Right renal cortex interstitium (tissue), 3 donors: ENCODE data around the gene ZFYVE9. TPM values are rescaled to one million over a fixed set of nuclear protein-coding genes. Genes with fewer than 3 reads are reported as not detected.
"Not testable (repeated sequence)": the region's sequence is repeated elsewhere in the genome, so short reads cannot be mapped to it uniquely, and the experiment has no call there.

Experiments
- DNase-seq, 3 donors: peaks; one replicate each; pipeline ENCODE4 v3.0.0-alpha.2; 2013; ENCODE audit warnings: low read depth in 3 of 3, low spot score in 2 of 3
- polyA plus RNA-seq, 3 donors: library from polyadenylated mRNA; unstranded; fragments of 120-200 nt; gene quantifications; one replicate each; pipeline ENCODE4 v1.2.1, GENCODE V29; 2013; ENCODE audit not compliant: insufficient read length in 3 of 3

The ZFYVE9 gene
- polyA plus RNA-seq, 3 donors, result 36.9 to 40.9 (median 39.5) TPM

DNA sequence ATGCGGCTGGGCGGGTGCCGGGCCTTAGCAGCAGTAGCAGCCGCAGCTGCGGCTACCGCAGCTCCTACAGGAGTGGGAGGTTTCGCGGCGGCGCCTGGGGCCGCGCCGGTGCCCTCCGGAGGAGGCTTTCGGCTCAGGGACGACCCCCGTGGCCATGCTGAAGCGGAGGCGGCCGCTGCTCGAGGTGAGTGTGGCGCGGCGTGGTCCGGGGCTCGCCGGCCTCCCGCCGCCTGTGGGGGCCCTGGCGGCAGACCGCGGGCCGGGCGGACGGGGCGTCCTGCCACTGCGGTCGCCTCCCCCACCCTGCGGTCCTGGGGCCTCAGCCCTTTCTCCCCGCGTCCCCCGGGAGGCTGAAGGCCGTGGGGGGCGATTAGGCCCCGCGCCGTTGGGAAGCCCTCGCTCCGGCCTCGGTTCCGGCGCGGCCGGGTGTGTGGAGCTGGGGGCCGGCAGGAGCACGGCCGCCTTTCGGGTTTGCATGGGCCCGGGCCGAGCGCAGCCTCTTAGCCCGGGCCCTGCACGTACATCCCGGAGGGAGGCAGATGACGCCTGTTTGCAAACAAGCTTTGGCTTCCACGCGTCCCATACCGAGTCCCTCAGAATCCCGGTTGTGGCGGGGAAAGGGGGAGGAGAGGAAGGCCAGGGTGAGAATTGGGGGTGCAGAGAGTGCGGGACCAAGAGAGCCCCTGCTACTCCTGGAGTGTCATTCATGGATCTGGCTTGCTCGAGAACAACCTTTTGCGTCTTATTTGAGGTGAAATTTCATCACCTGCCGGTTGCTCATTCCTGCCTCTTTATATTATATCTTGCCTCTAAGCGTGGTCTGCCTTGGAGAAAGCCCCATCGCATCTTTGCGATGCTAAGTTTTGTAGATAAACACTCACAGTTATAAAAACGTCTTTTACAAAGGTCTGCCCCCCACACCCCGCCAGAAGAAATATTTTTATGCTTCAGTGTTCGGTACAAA is 613 bp downstream of the ZFYVE9 start:
- DNase-seq, result peak in 2 of 3 donors; percentile 32 to 45

- no peak for DNase-seq
These were observed 3.2 kb downstream of the ZFYVE9 start for GRCh38 chr1:52145137-52145536.

DNA sequence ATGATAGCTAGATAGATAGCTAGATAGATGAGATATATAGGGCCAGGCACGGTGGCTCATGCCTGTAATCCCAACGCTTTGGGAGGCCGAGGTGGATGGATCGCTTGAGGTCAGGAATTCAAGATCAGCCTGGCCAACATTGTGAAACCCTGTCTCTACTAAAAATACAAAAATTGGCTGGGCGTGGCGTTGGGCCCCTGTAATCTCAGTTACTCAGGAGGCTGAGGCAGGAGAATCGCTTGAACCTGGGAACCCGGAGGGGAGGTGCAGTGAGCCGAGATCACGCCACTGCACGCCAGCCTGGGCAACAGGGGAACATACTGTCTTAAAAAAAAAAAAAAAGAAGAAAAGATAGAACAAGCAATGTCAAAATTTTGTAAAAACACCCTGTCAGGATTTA is 8.6 kb downstream of the ZFYVE9 start:
- DNase-seq, result not testable (repeated sequence)

- no peak for DNase-seq
These were observed 9.1 kb downstream of the ZFYVE9 start for GRCh38 chr1:52150946-52151345.

- DNase-seq, result no peak
These were observed 10.7 kb downstream of the ZFYVE9 start for GRCh38 chr1:52152572-52152971.

DNA sequence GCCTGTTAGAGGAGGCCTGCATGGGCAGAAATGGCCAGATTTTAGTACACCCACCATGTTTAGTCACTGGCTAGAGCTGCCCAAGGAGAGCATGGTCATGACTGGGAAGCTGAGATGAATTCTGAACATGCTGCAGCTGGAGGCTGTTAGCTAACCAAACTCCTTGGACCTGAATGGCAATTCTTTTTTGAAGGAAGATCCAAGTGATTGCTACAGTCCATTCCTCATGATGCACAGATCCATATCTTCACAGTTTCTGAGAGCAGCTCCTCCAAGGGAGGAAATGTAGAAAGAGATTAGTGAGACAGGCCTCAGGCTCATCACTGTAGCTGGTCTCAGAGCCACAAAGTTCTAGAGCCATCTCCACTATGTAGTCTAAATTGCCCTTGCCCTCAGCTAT is 11.1 kb downstream of the ZFYVE9 start:
- no peak for DNase-seq

DNA sequence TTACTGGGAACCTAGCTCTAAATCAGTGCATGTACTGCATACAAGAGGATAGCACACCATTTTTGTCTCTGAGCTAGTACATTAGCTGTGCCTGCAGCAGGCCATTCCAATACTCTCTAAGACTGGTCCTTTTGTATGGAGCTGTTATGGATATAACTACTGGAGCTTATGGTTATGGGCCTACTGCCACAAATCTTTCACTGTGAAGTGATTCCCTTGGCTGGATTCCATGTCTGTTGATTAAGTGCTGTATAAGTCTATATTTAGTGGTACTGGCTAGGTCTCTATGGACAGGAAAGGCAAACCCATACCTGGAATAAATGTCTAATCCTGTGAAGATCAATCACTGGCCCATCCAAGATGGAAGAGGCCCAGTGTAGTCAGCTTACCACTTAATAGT is 12.0 kb downstream of the ZFYVE9 start:
- DNase-seq, result no peak

- DNase-seq, result no peak
These were observed 14.6 kb downstream of the ZFYVE9 start for GRCh38 chr1:52156460-52156859.

DNA sequence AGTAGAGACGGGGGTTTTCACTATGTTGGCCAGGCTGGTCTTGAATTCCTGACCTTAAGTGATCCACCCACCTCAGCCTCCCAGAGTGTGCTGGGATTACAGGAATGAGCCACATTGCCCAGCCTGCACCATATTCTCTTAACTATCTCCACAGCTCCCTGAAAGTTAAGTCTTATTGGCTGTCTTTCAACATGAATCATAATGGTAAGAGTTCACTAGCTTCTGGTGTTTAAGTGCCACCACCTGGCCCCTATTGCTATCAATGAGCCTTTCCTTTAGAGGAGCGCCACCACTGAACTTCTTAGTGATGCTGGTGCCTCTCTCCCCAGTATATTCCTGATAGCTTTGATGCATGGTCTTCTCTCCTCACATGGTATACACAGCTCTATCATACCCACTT is 15.7 kb downstream of the ZFYVE9 start:
- DNase-seq, result no peak

DNA sequence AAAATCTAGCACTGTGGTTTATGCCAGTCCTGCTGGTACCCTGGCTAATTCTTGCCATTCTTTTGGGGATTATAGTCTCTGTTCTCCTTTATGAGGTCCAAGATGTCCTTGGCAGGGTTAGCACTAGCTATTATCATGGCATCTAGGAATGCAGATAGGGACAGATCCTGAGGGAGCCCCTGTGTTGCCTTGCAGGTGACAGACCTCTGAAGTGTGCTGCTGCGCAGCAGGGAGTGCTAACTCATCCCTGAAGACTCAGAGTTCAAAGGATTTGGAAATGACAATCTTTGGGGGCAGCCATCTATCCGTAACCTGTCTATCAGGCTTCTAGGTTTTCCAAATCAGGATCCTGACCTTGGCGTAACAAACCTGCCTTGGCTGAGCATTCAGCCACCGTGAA is 16.3 kb downstream of the ZFYVE9 start:
- no peak for DNase-seq

- no peak for DNase-seq
These were observed 17.3 kb downstream of the ZFYVE9 start for GRCh38 chr1:52159033-52159789.

DNA sequence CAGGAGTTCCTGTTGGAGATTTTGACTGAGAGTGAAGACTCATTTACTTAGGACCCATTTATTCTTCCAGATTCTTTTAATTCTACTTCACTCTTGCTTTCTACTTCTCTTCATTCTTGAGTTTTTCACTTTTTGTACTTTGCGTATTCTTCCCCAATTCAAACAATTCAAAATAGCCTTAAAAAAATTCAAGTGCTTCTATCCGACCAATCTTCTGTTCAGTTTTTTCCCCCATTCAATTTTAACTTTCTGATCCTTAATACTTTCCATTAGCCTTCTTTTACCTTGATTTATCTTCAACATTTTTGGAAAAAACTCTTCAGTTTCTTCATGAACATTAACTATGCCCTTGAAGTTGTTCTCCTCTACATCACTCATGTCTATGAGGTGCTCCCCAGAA is 21.1 kb downstream of the ZFYVE9 start:
- no peak for DNase-seq

DNA sequence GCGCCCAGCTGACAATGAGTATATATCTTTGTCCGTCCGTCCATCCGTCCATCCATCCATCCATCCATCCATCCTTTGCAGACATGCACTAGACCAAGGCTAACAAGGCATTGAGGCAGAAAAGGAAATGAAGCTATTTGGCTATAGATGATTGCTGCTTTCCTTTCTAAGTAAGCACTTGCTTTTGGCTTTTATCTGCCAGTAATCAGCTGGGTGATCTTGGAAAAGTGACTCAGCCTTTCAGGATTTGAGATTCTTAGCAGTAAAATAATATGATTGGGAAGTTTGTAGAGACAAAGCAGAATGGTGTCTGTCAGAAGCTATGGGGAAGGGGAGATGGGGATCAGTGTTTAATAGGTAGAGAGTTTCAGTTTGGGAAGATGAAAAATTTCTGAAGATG is 22.7 kb downstream of the ZFYVE9 start:
- DNase-seq, result no peak

DNA sequence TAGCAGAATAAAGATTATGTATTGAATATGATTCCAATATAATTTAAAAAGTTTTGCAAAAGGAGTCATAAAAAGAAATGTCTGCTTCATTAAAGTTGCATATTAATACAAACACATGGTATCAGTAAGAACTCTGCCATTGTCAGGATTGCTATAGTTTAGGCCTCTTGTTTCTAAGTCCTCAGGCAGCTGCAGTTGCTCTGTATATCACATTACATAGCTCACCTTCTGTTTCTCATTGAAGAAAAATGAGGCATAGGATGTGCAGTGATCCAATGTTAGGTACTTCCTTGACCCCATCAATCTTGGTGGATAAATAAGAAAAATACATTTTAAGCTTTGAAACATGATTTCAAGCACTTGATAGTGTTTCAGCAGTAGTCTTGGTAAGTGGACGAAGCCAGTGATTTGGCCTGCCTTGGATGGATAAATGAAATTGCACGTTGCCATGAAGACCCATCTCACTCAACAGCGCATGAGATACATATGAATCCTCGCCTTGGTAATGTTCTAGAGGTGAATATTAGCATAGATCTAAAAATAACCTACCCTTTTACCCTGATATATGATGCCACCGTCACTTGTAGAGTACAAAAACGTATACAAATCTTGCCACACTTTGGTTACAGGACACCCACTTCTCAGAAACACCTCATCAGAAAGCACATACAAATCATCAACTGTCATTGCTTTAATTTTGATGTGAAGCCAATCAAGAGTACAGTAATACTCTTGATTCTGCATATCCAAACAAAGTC is 25.3 kb downstream of the ZFYVE9 start:
- DNase-seq, result no peak

DNA sequence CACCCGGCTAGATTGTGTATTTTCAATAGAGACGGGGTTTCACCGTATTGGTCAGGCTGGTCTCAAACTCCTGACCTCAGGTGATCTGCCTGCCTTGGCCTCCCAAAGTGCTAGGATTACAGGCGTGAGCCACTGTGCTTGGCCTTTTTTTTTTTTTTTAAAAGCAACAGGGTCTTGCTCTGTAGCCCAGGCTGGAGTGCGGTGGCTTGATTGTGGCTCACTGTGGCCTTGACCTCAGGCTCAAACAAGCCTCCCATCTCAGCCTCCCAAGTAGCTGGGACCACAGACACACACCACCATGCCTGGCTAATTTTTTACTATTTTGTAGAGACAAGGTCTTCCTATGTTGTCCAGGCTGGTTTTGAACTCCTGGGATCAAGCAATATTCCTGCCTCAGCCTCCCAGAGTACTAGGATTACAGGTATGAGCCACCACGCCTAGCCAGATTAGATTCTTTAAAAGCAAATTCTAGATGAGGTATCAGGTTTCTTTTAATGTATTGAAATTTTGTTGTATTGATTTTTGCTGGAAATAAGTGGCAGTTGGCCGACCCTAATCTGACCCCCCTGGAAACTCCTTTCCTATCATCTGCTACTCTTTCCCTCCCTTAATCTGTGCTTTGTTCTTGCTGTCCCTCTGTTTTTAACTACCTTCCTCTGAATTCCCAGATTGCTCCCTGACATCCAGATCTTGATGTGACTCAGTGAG is 26.6 kb downstream of the ZFYVE9 start:
- no peak for DNase-seq

DNA sequence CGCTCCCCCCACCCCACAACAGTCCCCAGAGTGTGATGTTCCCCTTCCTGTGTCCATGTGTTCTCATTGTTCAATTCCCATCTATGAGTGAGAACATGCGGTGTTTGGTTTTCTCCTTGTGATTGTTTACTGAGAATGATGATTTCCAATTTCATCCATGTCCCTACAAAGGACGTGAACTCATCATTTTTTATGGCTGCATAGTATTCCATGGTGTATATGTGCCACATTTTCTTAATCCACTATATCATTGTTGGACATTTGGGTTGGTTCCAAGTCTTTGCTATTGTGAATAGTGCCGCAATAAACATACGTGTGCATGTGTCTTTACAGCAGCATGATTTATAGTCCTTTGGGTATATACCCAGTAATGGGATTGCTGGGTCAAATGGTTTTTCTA is 29.3 kb downstream of the ZFYVE9 start:
- DNase-seq, result not testable (repeated sequence)

DNA sequence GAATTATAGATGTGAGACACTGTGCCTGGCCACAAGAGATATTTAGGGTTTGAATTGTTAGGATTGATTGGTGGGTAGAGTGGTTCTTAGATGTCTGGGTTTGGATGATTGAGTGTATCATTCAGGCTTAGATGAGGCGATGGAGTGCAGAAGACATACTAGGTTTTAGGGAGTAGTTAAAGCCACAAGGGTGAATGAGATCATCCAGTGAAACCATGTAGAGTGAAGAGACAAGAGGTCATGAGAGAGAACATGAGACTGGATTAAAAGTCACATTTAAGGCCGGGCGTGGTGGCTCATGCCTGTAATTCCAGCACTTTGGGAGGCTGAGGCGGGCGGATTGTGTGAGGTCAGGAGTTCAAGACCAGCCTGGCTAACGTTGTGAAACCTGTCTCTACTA is 37.2 kb downstream of the ZFYVE9 start:
- no peak for DNase-seq

DNA sequence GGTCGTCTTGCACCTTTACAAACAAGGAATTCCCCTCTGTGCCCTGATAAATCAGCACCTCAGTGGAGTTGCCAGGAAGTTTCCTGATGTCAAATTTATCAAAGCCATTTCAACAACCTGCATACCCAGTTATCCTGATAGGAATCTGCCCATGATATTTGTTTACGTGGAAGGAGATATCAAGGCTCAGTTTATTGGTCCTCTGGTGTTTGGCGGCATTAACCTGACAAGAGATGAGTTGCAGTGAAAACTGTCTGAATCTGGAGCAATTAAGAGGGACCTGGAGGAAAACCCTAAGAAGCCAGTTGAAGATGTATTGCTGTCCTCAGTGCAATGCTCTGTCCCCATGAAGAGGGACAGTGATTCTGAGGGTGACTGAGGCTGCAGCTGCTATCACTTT is 38.3 kb downstream of the ZFYVE9 start:
- no peak for DNase-seq

GRCh38 chr1:52181759-52182158 is 39.9 kb downstream of the ZFYVE9 start:
- not testable (repeated sequence) for DNase-seq

DNA sequence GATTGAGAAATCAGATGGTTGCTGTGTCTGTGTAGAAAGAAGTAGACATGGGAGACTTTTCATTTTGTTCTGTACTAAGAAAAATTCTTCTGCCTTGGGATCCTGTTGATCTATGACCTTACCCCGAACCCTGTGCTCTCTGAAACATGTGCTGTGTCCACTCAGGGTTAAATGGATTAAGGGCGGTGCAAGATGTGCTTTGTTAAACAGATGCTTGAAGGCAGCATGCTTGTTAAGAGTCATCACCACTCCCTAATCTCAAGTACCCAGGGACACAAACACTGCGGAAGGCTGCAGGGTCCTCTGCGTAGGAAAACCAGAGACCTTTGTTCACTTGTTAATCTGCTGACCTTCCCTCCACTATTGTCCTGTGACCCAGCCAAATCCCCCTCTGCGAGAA is 40.4 kb downstream of the ZFYVE9 start:
- not testable (repeated sequence) for DNase-seq
